IMR-90 (cell line): Measurements from ENCODE around the gene PPP3CA. TPM values are rescaled to one million over a fixed set of nuclear protein-coding genes. Genes with fewer than 3 reads are reported as not detected.

Experiments
- ATAC-seq: fragments of 200-7000 bp; cut with Tn5 transposase; 2 replicates; pipeline ENCODE4 v1.9.1; 2020; ENCODE audit warnings: low read depth, mild to moderate bottlenecking, moderate library complexity
- BruUV-seq: library from RNA; stranded (reverse); fragments of 400-500 nt; replicated peaks from 2 replicates; lab custom pipeline; 2021; lab: Mats Ljungman, UMichigan
- CTCF ChIA-PET: fragments of 300-600 bp; formaldehyde crosslinking; extraction: SDS; loops from one replicate; lab custom pipeline; 2021; ENCODE audit warnings: antibody characterized with exemption; lab: Yijun Ruan, JAX
- POLR2A ChIA-PET: fragments of 300-600 bp; sonication (Branson Sonifier 250); formaldehyde crosslinking; loops from one replicate; lab custom pipeline; 2022; ENCODE audit warnings: antibody characterized with exemption; ENCODE audit not compliant: unreplicated experiment; lab: Charles Lee
- DNase-seq: peaks from one replicate; pipeline ENCODE4 v3.0.0; 2013
- H2AFZ ChIP-seq: replicated peaks from 2 replicates; pipeline ENCODE3; 2013; ENCODE audit warnings: low read length, mild to moderate bottlenecking; ENCODE audit not compliant: poor library complexity
- H2AK5ac ChIP-seq: 2 replicates; pipeline ENCODE4 v1.6.1; 2013; ENCODE audit warnings: low read depth, low read length, inconsistent platforms
- H2AK9ac ChIP-seq: replicated peaks from 2 replicates; pipeline ENCODE3; 2013; ENCODE audit warnings: mild to moderate bottlenecking, low read depth, low read length, moderate library complexity; ENCODE audit not compliant: poor library complexity
- H2BK120ac ChIP-seq: 2 replicates; pipeline ENCODE4 v1.6.1; 2013; ENCODE audit warnings: low read depth, low read length, inconsistent platforms
- H2BK15ac ChIP-seq: 3 replicates; pipeline ENCODE4 v1.6.1; 2013; ENCODE audit warnings: low read depth, low read length, inconsistent platforms
- H2BK20ac ChIP-seq: 2 replicates; pipeline ENCODE4 v1.6.1; 2013; ENCODE audit warnings: low read depth, mild to moderate bottlenecking, inconsistent platforms, low read length, moderate library complexity
- H2BK5ac ChIP-seq: 2 replicates; pipeline ENCODE4 v1.6.1; 2013; ENCODE audit warnings: mild to moderate bottlenecking, low read depth, low read length, inconsistent platforms; ENCODE audit not compliant: poor library complexity, severe bottlenecking
- H3K14ac ChIP-seq: replicated peaks from 2 replicates; pipeline ENCODE4 v1.6.1; 2013; ENCODE audit warnings: low read depth, low read length, inconsistent platforms
- H3K18ac ChIP-seq: 2 replicates; pipeline ENCODE4 v1.6.1; 2013; ENCODE audit warnings: low read depth, low read length, control low read depth
- H3K23ac ChIP-seq: 2 replicates; pipeline ENCODE4 v1.6.1; 2013; ENCODE audit warnings: low read depth, low read length, inconsistent platforms
- H3K27ac ChIP-seq: 2 replicates; pipeline ENCODE4 v1.5.1; 2013; ENCODE audit warnings: mild to moderate bottlenecking, control low read depth, low read length; ENCODE audit not compliant: insufficient read depth
- H3K27me3 ChIP-seq: 2 replicates; pipeline ENCODE4 v1.6.1; 2013; ENCODE audit warnings: low read length; ENCODE audit not compliant: control insufficient read depth, insufficient read depth
- H3K36me3 ChIP-seq: 2 replicates; pipeline ENCODE4 v1.6.1; 2013; ENCODE audit warnings: low read length, mixed read lengths; ENCODE audit not compliant: control insufficient read depth, insufficient read depth
- H3K4ac ChIP-seq: 2 replicates; pipeline ENCODE4 v1.6.1; 2013; ENCODE audit warnings: low read depth, low read length, inconsistent platforms
- H3K4me1 ChIP-seq: 2 replicates; pipeline ENCODE4 v1.6.1; 2013; ENCODE audit warnings: low read length, mixed read lengths; ENCODE audit not compliant: control insufficient read depth, insufficient read depth
- H3K4me2 ChIP-seq: 2 replicates; pipeline ENCODE4 v1.6.1; 2013; ENCODE audit warnings: low read depth, mild to moderate bottlenecking, control low read depth, low read length, moderate library complexity
- H3K4me3 ChIP-seq: 2 replicates; pipeline ENCODE4 v1.5.1; 2013; ENCODE audit warnings: low read depth, mild to moderate bottlenecking, control low read depth, low read length, moderate library complexity; ENCODE audit not compliant: insufficient read depth
- H3K56ac ChIP-seq: 2 replicates; pipeline ENCODE4 v1.6.1; 2013; ENCODE audit warnings: low read length, inconsistent platforms; ENCODE audit not compliant: insufficient read depth; ENCODE audit errors: extremely low read depth
- H3K79me1 ChIP-seq, 2 experiments: 2 replicates each; pipeline ENCODE4 v1.6.1; 2013; ENCODE audit warnings: low read length in 2 of 2, inconsistent platforms in 1 of 2, low read depth in 1 of 2
- H3K9ac ChIP-seq: 2 replicates; pipeline ENCODE4 v1.6.1; 2013; ENCODE audit warnings: low read depth, low read length, control low read depth
- H3K9me1 ChIP-seq: 2 replicates; pipeline ENCODE4 v1.6.1; 2013; ENCODE audit warnings: low read length, inconsistent platforms; ENCODE audit not compliant: insufficient read depth
- H3K9me3 ChIP-seq: 2 replicates; pipeline ENCODE4 v1.6.1; 2013; ENCODE audit warnings: low read length; ENCODE audit not compliant: control insufficient read depth, insufficient read depth
- H4K20me1 ChIP-seq: 2 replicates; pipeline ENCODE4 v1.6.1; 2013; ENCODE audit warnings: low read length, inconsistent platforms; ENCODE audit not compliant: insufficient read depth
- H4K5ac ChIP-seq: 2 replicates; pipeline ENCODE4 v1.6.1; 2013; ENCODE audit warnings: mild to moderate bottlenecking, low read depth, low read length, control low read depth
- H4K8ac ChIP-seq, 2 experiments: 2 replicates each; pipeline ENCODE4 v1.6.1; 2013; ENCODE audit warnings: low read depth in 2 of 2, low read length in 2 of 2, control low read depth in 1 of 2, inconsistent platforms in 1 of 2
- H4K91ac ChIP-seq: 2 replicates; pipeline ENCODE4 v1.6.1; 2013; ENCODE audit warnings: low read depth, low read length, inconsistent platforms; ENCODE audit not compliant: insufficient read depth
- MAFK ChIP-seq: IDR thresholded peaks from 2 replicates; pipeline ENCODE4 v1.6.1; 2012; ENCODE audit warnings: low read depth, low read length, improper control_type of control experiment
- MAZ ChIP-seq: IDR thresholded peaks from 2 replicates; pipeline ENCODE4 v1.6.1; 2012; ENCODE audit warnings: low read depth, mild to moderate bottlenecking, low read length, improper control_type of control experiment, moderate library complexity, borderline replicate concordance
- MXI1 ChIP-seq: IDR thresholded peaks from 2 replicates; pipeline ENCODE4 v1.6.1; 2012; ENCODE audit warnings: low read depth, mild to moderate bottlenecking, low read length, moderate library complexity, borderline replicate concordance
- RCOR1 ChIP-seq: IDR thresholded peaks from 2 replicates; pipeline ENCODE4 v1.6.1; 2012; ENCODE audit warnings: mild to moderate bottlenecking, low read length, improper control_type of control experiment; ENCODE audit not compliant: insufficient replicate concordance
- WGBS, 2 experiments: methylation state at CpG; one replicate each; pipeline versions ENCODE4 v1.1.5 to v1.1.7; 2013; ENCODE audit warnings: missing lambda C conversion rate in 2 of 2; ENCODE audit not compliant: insufficient read length in 1 of 2; ENCODE audit errors: extremely low coverage in 2 of 2; 5-methylcytosine and 5-hydroxymethylcytosine counted together
- dilution Hi-C: fragments of 300-500 bp; cut with HindIII; formaldehyde crosslinking; loops from one replicate; pipeline ENCODE4 v1.14.3; 2018; ENCODE audit warnings: low sequenced_read_pairs; ENCODE audit not compliant: unreplicated experiment
- in situ Hi-C: fragments of 300-500 bp; cut with MboI; formaldehyde crosslinking; loops from 3 replicates; pipeline ENCODE4 v1.14.3; 2019; ENCODE audit warnings: low sequenced_read_pairs, inconsistent platforms, mixed read lengths
- intact Hi-C: fragments of 100-400 bp; cut with micrococcal nuclease; formaldehyde crosslinking; loops from 2 replicates; pipeline ENCODE4 v1.10.0; 2022
- polyA plus RNA-seq, 3 experiments: library from polyadenylated mRNA; depleted of rRNA; stranded (reverse); fragments of >200 nt; gene quantifications; 2 replicates each; pipeline ENCODE4 v1.2.3, GENCODE V29; 2012; ENCODE audit warnings: low replicate concordance in 1 of 3
- total RNA-seq: library from RNA; depleted of rRNA; stranded (reverse); fragments of >200 nt; gene quantifications from 2 replicates; pipeline ENCODE4 v1.2.3, GENCODE V29; 2012

The PPP3CA gene
- total and polyA plus RNA-seq, 2 of the 4 experiments (the other 2 are of a cell fraction) = 14.5 to 48.6 TPM

GRCh38 chr4:101280866-101281600 is 66.3 kb downstream of the PPP3CA start:
- no peak overlapping the region for H2AFZ ChIP-seq
- no TSS peak for BruUV-seq
- H4K5ac ChIP-seq = no peak overlapping the region
- no peak for ATAC-seq
- H3K9me1 ChIP-seq = peaks cover 10% of the 10 kb centered on the region; the same call in 1 of the 2 replicates
- ChIA-PET CTCF (no interaction called here), POLR2A (no interaction called here)
- no peak overlapping the region for H4K91ac ChIP-seq
- H3K4me3 ChIP-seq = no peak overlapping the region
- H3K14ac ChIP-seq = no peak overlapping the region
- 100% methylated on average over 2 of the region's 3 CpGs; no CpG with 5 or more reads in 1 of the 2 experiments for WGBS, 2 experiments
- no peak overlapping the region for H3K23ac ChIP-seq
- H3K36me3 ChIP-seq = no peaks in the 10 kb centered on the region
- no peak overlapping the region for H3K4ac ChIP-seq
- H3K27ac ChIP-seq = no peak overlapping the region
- H2AK9ac ChIP-seq = no peak overlapping the region
- H3K79me1 ChIP-seq = peaks cover 23 to 57% of the 10 kb centered on the region in 2 experiments
- H2BK20ac ChIP-seq = no peak overlapping the region
- no peak overlapping the region for H2BK5ac ChIP-seq
- no peak overlapping the region for H2BK15ac ChIP-seq
- H3K4me1 ChIP-seq = peaks cover 3% of the 10 kb centered on the region
- dilution Hi-C loops = no loop called here
- in situ Hi-C loops = no loop called here
- intact Hi-C loops = no loop called here
- no peak for DNase-seq
- H3K9me3 ChIP-seq = no peaks in the 10 kb centered on the region
- H3K18ac ChIP-seq = no peak overlapping the region
- no peak overlapping the region for H4K8ac ChIP-seq
- no peak overlapping the region for H3K4me2 ChIP-seq
- no peak overlapping the region for H3K56ac ChIP-seq
- H4K20me1 ChIP-seq = peaks cover 15% of the 10 kb centered on the region; the same call in 1 of the 2 replicates
- no peak overlapping the region for H2BK120ac ChIP-seq
- no peak for TF ChIP-seq MAFK
- TF ChIP-seq RCOR1 = no peak
- TF ChIP-seq MAZ = no peak
- no peak for TF ChIP-seq MXI1
- no peak overlapping the region for H2AK5ac ChIP-seq
- H3K27me3 ChIP-seq = no peaks in the 10 kb centered on the region
- H3K9ac ChIP-seq = no peak overlapping the region
